Activated naive CD4-positive, alpha-beta T cell treated with anti-CD3 and anti-CD28 coated beads, Interleukin-2, amount 50 U/mL, for 72 hours (primary cell): ENCODE results near the gene ZNF225. TPM values are rescaled to one million over a fixed set of nuclear protein-coding genes. Genes with fewer than 3 reads are reported as not detected.
A peak's percentile ranks its signal among the peaks of the same experiment; 100 is the strongest.
"Not testable (repeated sequence)": the region's sequence is repeated elsewhere in the genome, so short reads cannot be mapped to it uniquely, and the experiment has no call there.

Experiments
- ATAC-seq, 2 donors: fragments of 150-1000 bp; cut with Tn5 transposase; 2 replicates each; pipeline ENCODE4 v1.10.0; 2021; ENCODE audit warnings: mild to moderate bottlenecking in 2 of 2, moderate library complexity in 2 of 2
- DNase-seq, 2 donors: peaks; one replicate each; pipeline ENCODE4 v3.0.0; 2021 to 2022; ENCODE audit warnings: low spot score in 2 of 2
- H3K27ac Mint-ChIP-seq, 2 donors: one replicate each; pipeline ENCODE4 v1.8.0; 2022; ENCODE audit warnings: mild to moderate bottlenecking in 2 of 2, mixed read lengths in 2 of 2
- H3K36me3 Mint-ChIP-seq, 2 donors: one replicate each; pipeline ENCODE4 v1.8.0; 2022; ENCODE audit warnings: mixed read lengths in 2 of 2
- H3K9me3 Mint-ChIP-seq, 2 donors: one replicate each; pipeline ENCODE4 v1.8.0; 2022; ENCODE audit warnings: mixed read lengths in 2 of 2
- total RNA-seq, 2 donors: library from RNA; stranded (reverse); gene quantifications; one replicate each; pipeline ENCODE4 v1.2.3, GENCODE V29; 2022

The ZNF225 gene
- total RNA-seq, 2 donors from 2014 or later: 0.96 to 2.7 TPM

DNA sequence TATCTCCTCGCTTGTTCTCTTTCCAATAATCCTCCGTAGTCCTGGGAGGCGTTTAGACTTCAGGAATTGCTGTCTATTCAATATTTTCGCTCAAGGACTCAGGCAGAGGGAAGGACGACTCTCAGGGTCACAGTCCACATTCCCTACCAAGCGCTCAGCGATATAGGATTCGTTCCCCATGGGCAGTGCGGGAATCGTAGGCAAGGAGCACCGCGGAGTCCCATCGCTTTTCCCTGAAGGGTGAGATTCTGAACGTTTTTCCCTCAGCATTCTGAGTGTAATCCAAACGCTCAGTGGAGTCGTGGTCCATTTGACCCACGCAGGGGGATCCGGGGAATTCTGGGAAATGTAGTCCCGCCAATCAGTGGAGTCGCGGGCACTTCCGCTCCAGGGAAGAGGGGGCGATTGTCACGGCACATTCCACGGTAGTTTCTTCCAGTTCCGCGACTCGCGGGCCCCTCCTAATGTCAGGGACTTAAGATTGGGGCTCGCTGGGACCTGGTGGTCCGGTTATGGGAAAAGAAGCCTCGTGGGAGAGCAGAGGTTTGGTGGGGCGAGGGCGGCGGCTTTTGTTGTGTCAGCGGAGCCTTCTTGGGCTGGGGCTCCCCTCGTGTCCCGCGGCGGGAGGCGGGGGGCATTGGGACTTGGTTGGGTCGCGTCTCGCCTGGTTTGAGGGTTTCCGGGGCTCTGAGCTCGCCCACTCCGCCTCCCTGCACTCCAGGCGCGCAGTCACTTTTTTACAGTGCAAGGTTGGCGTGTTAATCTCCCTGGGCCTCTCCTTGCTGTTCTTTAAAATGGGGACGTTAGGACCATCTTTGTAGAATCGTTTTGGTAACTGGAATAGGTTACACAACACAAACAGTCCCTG, 28.2 kb downstream of the ZNF225 start, which contains the start of gene ZNF234:
ZNF234 (plus strand) TSS at position 364 of the 868 bp plus-strand sequence. CDS start 3,079 bp downstream, outside the sequence.
- ATAC-seq: peak; percentile 91 to 94
- Mint-ChIP-seq H3K36me3 (peaks cover 35 to 66% of the 10 kb centered on the region in 2 donors), H3K27ac (peak within 1 kb of the TSS; percentile 87 to 94), H3K9me3 (peaks cover 3 to 19% of the 10 kb centered on the region in 2 donors)
- peak; percentile 57 to 70 for DNase-seq

DNA sequence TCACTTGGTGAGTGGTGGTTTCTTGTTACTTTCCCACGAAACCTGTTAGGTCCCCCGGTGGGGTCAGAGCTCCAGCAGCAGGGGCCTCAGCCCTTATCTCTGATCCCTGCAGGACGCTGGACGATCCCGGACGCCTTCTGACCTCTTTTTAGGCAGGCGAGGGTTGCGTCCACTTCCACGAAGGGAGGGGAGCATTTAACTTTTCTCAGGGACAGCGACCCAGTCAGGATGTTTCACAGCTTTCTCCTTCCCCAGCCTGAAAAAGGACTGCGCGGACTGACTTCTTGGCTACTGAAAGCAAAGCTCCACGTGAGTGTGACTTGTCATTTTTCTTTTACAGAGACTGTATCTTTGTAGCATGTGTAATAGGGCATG, 28.8 kb downstream of the ZNF225 start:
- ATAC-seq (peak; percentile 34 to 35), DNase-seq (no peak)
- Mint-ChIP-seq H3K27ac (peak overlapping the region; percentile 87 to 94), H3K9me3 (peaks cover 0 to 16% of the 10 kb centered on the region in 2 donors), H3K36me3 (peaks cover 35 to 60% of the 10 kb centered on the region in 2 donors)

GRCh38 chr19:44149776-44150175, 36.6 kb downstream of the ZNF225 start:
- Mint-ChIP-seq H3K36me3 (peaks cover 75 to 80% of the 10 kb centered on the region in 2 donors), H3K27ac (no peak overlapping the region), H3K9me3 (peaks cover 11 to 31% of the 10 kb centered on the region in 2 donors)
- DNase-seq (no peak), ATAC-seq (no peak)

- peaks cover 72 to 82% of the 10 kb centered on the region in 2 donors for H3K36me3 Mint-ChIP-seq
- peaks cover 18 to 37% of the 10 kb centered on the region in 2 donors for H3K9me3 Mint-ChIP-seq
- no peak for ATAC-seq
Measured at GRCh38 chr19:44151491-44151890, 38.3 kb downstream of the ZNF225 start.

DNA sequence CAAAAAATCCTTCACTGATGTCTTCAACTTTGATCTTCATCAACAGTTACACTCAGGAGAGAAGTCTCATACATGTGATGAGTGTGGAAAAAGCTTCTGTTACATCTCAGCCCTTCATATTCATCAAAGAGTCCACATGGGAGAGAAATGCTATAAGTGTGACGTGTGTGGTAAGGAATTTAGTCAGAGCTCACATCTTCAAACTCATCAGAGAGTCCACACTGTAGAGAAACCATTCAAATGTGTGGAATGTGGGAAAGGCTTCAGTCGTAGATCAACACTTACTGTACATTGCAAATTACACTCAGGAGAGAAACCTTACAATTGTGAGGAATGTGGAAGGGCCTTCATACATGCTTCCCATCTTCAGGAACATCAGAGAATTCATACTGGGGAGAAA, 43.3 kb downstream of the ZNF225 start:
- peaks cover 33 to 42% of the 10 kb centered on the region in 2 donors for H3K9me3 Mint-ChIP-seq
- no peak for DNase-seq
- peaks cover 55 to 69% of the 10 kb centered on the region in 2 donors for H3K36me3 Mint-ChIP-seq
- no peak for ATAC-seq
- H3K27ac Mint-ChIP-seq: no peak overlapping the region

More at GRCh38 chr19:44151491-44151890, 38.3 kb downstream of the ZNF225 start:
- no peak overlapping the region for H3K27ac Mint-ChIP-seq
- no peak for DNase-seq

- no peak for ATAC-seq
- Mint-ChIP-seq H3K36me3 (peaks cover 37 to 55% of the 10 kb centered on the region in 2 donors), H3K27ac (peak overlapping the region in 1 of 2 donors; percentile 98), H3K9me3 (peaks cover 26 to 37% of the 10 kb centered on the region in 2 donors)
- no peak for DNase-seq
Measured at GRCh38 chr19:44163789-44164188, 50.6 kb downstream of the ZNF225 start.

GRCh38 chr19:44164327-44164672, 51.1 kb downstream of the ZNF225 start:
- H3K27ac Mint-ChIP-seq: peak overlapping the region; percentile 36 to 98
- no peak for ATAC-seq
- peaks cover 42 to 60% of the 10 kb centered on the region in 2 donors for H3K36me3 Mint-ChIP-seq
- no peak for DNase-seq
- H3K9me3 Mint-ChIP-seq: peaks cover 24 to 42% of the 10 kb centered on the region in 2 donors

DNA sequence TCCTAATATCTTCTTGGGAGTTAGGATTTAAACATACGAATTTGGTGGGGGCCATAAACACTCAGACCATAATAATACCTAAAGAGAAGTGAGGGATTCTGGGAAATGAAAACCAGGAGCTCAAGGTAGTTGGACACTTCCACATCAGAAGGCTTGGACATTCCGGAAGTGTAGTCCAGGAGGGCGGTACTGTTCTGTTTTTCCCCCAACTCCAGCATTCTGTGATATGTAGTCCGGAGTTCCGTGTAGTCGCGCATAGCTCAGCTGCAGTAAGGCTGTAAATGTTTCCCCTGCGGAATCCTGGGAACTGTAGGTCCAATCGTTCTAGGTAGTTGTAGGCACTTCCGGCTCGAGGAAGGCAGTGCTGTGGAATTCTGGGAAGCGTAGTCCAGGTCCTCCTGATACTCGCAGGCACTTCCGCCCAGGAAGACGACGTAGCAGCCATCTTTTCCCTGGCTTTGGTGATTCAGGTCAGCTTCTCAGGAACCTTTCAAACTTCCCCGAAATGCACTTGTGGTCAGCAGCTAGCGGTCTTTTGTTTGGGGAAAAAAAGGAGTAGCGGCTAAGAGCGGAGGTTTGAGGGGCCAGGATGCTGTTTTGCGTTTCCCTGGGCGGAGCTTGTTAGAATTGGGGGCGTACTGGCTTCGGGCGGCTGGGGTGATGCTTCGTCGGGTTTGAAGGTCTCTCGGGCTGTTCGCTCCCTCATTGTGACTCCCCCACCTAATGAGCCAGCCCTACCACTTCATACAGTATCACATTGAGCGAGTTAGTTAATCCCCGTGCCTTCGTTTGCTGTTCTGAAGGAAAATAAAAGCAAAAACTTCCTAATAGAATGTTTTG, 51.7 kb downstream of the ZNF225 start, which contains the start of gene ZNF226:
ZNF226 (plus strand) TSS at position 428 of the 840 bp plus-strand sequence. CDS start 4,981 bp downstream, outside the sequence.
- Mint-ChIP-seq H3K27ac (peak within 1 kb of the TSS; percentile 97 to 98), H3K9me3 (peaks cover 23 to 44% of the 10 kb centered on the region in 2 donors), H3K36me3 (peaks cover 48 to 66% of the 10 kb centered on the region in 2 donors)
- DNase-seq: peak; percentile 58 to 84
- peak; percentile 81 to 97 for ATAC-seq

- Mint-ChIP-seq H3K9me3 (peaks cover 35 to 53% of the 10 kb centered on the region in 2 donors), H3K36me3 (peaks cover 79 to 92% of the 10 kb centered on the region in 2 donors)
- ATAC-seq, H3K27ac Mint-ChIP-seq, DNase-seq: not testable (repeated sequence)
Measured at GRCh38 chr19:44170660-44171059, 57.5 kb downstream of the ZNF225 start.

GRCh38 chr19:44176590-44176989, 63.4 kb downstream of the ZNF225 start:
- ATAC-seq (no peak), DNase-seq (no peak)
- H3K27ac Mint-ChIP-seq: no peak overlapping the region
- H3K36me3 Mint-ChIP-seq: peaks cover 81% of the 10 kb centered on the region in 2 donors
- H3K9me3 Mint-ChIP-seq: peaks cover 60 to 66% of the 10 kb centered on the region in 2 donors

- no peak overlapping the region for H3K27ac Mint-ChIP-seq
- ATAC-seq (no peak), DNase-seq (no peak)
- peaks cover 47 to 64% of the 10 kb centered on the region in 2 donors for H3K9me3 Mint-ChIP-seq
- peaks cover 48 to 56% of the 10 kb centered on the region in 2 donors for H3K36me3 Mint-ChIP-seq
Measured at GRCh38 chr19:44180968-44181367, 67.8 kb downstream of the ZNF225 start.

DNA sequence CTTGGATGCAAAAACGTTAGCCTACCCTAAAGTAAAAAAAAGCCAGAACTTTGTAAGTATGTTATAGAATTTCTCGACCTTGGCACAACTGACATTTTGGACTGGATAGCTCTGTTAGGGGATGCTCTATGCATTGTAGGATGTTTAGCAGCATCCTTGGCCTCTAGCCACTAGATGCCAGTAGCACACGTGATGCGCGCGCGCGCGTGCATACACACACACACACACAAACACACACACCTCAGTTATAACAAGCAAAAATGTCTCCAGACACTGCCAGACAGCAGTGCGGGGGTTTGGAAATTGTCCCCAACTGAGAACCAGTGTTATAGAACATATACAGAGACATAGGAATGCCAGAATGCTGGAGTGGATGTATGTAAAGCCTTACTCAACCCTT, 68.9 kb downstream of the ZNF225 start:
- DNase-seq: no peak
- Mint-ChIP-seq H3K36me3 (peaks cover 37 to 44% of the 10 kb centered on the region in 2 donors), H3K27ac (no peak overlapping the region), H3K9me3 (peaks cover 35 to 56% of the 10 kb centered on the region in 2 donors)
- no peak for ATAC-seq

Other genes with a start within 250 kb of the ZNF225 start
- 1 to 10 TPM in 1 of 2 donors, under 1 TPM in 1; 0.73 to 2.7 TPM for gene ZNF404, start 229.4 kb upstream of the ZNF225 start, total RNA-seq
- gene ZNF45, start 178.1 kb upstream of the ZNF225 start, total RNA-seq: 10 to 100 TPM; 10.5 to 10.8 TPM
- 1 to 10 TPM; 1.1 to 3.4 TPM for gene ZNF221, start 162.2 kb upstream of the ZNF225 start, total RNA-seq
- 1 to 10 TPM; 4.1 TPM for gene ZNF155, start 129.2 kb upstream of the ZNF225 start, total RNA-seq
- 1 to 10 TPM; 3.6 to 5.1 TPM for gene ZNF230, start 110.4 kb upstream of the ZNF225 start, total RNA-seq
- gene ZNF222, start 88.0 kb upstream of the ZNF225 start, total RNA-seq: 1 to 10 TPM; 1.8 to 2.0 TPM
- gene ZNF223, start 61.4 kb upstream of the ZNF225 start, total RNA-seq: 1 to 10 TPM in 1 of 2 donors, under 1 TPM in 1; 0.60 to 1.4 TPM
- gene ZNF284, start 41.2 kb upstream of the ZNF225 start, total RNA-seq: 1 to 10 TPM; 2.3 to 2.4 TPM
- 10 to 100 TPM; 14.8 to 22.4 TPM for gene ZNF224, start 19.0 kb upstream of the ZNF225 start, total RNA-seq
- gene ZNF234, start 28.2 kb downstream of the ZNF225 start, total RNA-seq: 10 to 100 TPM in 1 of 2 donors, 1 to 10 TPM in 1; 9.3 to 10.8 TPM
- 10 to 100 TPM; 12.2 to 14.6 TPM for gene ZNF226, start 51.7 kb downstream of the ZNF225 start, total RNA-seq
- gene ZNF227, start 99.1 kb downstream of the ZNF225 start, total RNA-seq: 10 to 100 TPM; 20.2 TPM
- under 1 TPM in 1 of 2 donors, not detected in 1; 0.52 TPM for gene ZNF233, start 146.5 kb downstream of the ZNF225 start, total RNA-seq
- 1 to 10 TPM; 1.5 to 3.3 TPM for gene ZNF235, start 191.6 kb downstream of the ZNF225 start, total RNA-seq
- not detected for gene ZNF112, start 243.3 kb downstream of the ZNF225 start, total RNA-seq